22Rv1 (cell line): ENCODE results near the gene EGFLAM.

Source experiments
- H3K27ac ChIP-seq: fragments of 450-650 bp; 2 replicates; pipeline ENCODE4 v1.5.1; 2017
- ZFX ChIP-seq: fragments of 450-650 bp; IDR thresholded peaks from 2 replicates; pipeline ENCODE4 v1.6.1; 2017; ENCODE audit warnings: antibody characterized with exemption, borderline replicate concordance
- TF ChIP-seq, protein P1 (sequence below): fragments of 450-650 bp; IDR thresholded peaks from 2 replicates; pipeline ENCODE4 v1.5.1; 2017; ENCODE audit warnings: mild to moderate bottlenecking

The EGFLAM gene

DNA sequence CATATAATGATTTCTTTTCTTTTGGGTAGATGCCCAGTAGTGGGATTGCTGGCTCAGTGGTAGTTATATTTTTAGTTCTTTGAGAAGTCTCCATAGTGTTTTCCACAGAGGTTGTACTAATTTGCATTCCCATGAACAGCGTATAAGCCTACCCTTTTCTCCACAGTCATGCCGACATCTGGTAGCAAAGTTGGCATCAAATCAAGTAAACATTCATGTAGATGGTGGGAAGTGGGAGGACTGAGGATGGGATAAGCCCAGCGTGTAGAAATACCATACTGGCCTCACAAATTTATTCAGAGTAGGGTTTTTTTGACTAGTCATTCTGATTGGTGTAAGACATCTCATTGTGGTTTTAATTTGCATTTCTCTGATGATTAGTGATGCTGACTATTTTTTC, 115.4 kb downstream of the EGFLAM start:
- TF ChIP-seq, protein P1, sequence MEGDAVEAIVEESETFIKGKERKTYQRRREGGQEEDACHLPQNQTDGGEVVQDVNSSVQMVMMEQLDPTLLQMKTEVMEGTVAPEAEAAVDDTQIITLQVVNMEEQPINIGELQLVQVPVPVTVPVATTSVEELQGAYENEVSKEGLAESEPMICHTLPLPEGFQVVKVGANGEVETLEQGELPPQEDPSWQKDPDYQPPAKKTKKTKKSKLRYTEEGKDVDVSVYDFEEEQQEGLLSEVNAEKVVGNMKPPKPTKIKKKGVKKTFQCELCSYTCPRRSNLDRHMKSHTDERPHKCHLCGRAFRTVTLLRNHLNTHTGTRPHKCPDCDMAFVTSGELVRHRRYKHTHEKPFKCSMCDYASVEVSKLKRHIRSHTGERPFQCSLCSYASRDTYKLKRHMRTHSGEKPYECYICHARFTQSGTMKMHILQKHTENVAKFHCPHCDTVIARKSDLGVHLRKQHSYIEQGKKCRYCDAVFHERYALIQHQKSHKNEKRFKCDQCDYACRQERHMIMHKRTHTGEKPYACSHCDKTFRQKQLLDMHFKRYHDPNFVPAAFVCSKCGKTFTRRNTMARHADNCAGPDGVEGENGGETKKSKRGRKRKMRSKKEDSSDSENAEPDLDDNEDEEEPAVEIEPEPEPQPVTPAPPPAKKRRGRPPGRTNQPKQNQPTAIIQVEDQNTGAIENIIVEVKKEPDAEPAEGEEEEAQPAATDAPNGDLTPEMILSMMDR, result no peak
- TF ChIP-seq ZFX, result no peak
- no peak overlapping the region for H3K27ac ChIP-seq

- H3K27ac ChIP-seq, result no peak overlapping the region
- no peak for TF ChIP-seq ZFX
- TF ChIP-seq, protein P1, result no peak
Measured at GRCh38 chr5:38375423-38375822, 117.1 kb downstream of the EGFLAM start.

GRCh38 chr5:38376404-38376803, 118.0 kb downstream of the EGFLAM start:
- TF ChIP-seq ZFX, result no peak
- TF ChIP-seq, protein P1, result no peak
- H3K27ac ChIP-seq, result no peak overlapping the region

DNA sequence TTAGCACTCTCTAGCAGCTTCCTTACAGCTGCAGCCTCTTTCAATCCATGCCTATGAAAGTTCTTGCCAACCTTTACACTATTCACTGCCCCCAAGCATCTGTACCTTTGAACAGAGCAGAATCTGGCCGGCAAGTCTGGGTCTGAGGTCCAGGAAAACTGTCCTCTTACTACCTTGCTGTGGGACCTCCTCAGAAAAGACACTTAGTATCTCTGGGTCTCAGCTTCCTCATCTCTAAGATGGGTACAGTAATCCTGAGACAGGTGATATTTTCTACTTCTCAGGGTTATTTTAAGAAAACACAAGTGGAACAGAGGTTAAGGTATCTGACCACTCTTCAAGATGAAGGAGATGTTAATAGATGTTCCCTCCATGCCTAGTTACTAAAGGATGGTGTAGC, 120.2 kb downstream of the EGFLAM start:
- no peak overlapping the region for H3K27ac ChIP-seq
- TF ChIP-seq ZFX, result no peak
- TF ChIP-seq, protein P1, result no peak

GRCh38 chr5:38379350-38379937, 121.1 kb downstream of the EGFLAM start:
- no peak for TF ChIP-seq ZFX
- TF ChIP-seq, protein P1, result no peak
- H3K27ac ChIP-seq, result no peak overlapping the region

DNA sequence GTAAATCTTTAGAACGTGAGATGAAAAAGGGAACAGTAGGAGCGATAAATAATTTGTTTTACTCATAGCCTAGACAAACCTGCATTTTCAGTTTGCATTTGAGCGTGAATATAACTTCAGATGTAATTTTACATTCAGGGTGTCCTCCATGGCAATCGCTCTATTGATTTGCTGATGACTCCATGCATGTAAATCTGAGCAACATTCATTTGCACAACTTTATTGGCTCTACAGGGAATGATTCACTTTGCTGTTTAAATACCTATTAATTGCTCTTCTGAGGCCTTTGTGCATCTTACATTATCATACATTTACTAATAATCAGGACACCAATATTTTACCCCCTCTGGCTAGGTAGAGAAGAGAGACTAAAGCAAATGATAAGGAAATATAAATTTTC, 122.2 kb downstream of the EGFLAM start:
- TF ChIP-seq, protein P1, result no peak
- TF ChIP-seq ZFX, result no peak

DNA sequence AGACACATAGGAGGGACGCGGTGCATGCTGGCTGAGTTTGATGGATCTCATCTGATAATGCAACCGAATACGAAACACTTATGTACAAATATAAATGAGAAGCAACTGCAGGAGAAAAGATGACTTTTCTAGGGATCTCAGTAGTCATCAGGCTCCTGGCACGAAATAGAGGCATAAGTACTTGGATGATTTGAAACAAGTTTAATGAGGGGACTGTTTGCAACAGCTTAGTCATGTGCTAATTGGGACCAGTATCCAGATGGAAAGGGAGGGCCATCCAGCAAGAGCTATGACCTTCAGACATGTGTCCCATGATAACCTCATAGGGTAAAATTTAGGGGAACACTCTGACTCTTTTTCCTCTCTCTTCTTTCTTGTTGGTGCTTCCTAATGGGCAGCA, 123.0 kb downstream of the EGFLAM start:
- TF ChIP-seq ZFX, result no peak
- TF ChIP-seq, protein P1, result no peak
- H3K27ac ChIP-seq, result no peak overlapping the region

More for the DNA sequence above, 122.2 kb downstream of the EGFLAM start:
- no peak overlapping the region for H3K27ac ChIP-seq
